AG04450 (cell line): Measurements from ENCODE around the gene ABHD14A. TPM values are rescaled to one million over a fixed set of nuclear protein-coding genes. Genes with fewer than 3 reads are reported as not detected.

ENCODE experiments used
- CTCF ChIA-PET: fragments of 300-600, 350-600 bp; formaldehyde crosslinking; extraction: SDS; loops from one replicate; lab custom pipeline; 2022; ENCODE audit warnings: antibody characterized with exemption, inconsistent platforms; lab: Charles Lee
- POLR2A ChIA-PET: fragments of 350-600 bp; formaldehyde crosslinking; extraction: SDS; loops from one replicate; lab custom pipeline; 2021; ENCODE audit warnings: antibody characterized with exemption, inconsistent platforms; lab: Yijun Ruan, JAX
- DNase-seq: peaks from one replicate; pipeline ENCODE4 v3.0.0-alpha.2; 2011; ENCODE audit warnings: low read depth, low spot score
- H3K27ac ChIP-seq: one replicate; pipeline ENCODE4 v1.5.1; 2012; ENCODE audit warnings: low read depth, low read length, control low read depth
- H3K27me3 ChIP-seq: one replicate; pipeline ENCODE4 v1.6.0; 2012; ENCODE audit warnings: low read length; ENCODE audit not compliant: control insufficient read depth, insufficient read depth
- H3K4me3 ChIP-seq: 2 replicates; pipeline ENCODE4 v1.5.1; 2011; ENCODE audit warnings: mild to moderate bottlenecking, low read depth, low read length, control low read depth
- H3K9me3 ChIP-seq: 2 replicates; pipeline ENCODE4 v1.5.1; 2012; ENCODE audit warnings: low read length; ENCODE audit not compliant: control insufficient read depth, insufficient read depth
- CTCF ChIP-seq: IDR thresholded peaks from 2 replicates; pipeline ENCODE4 v1.5.1; 2011; ENCODE audit warnings: low read depth, low read length, control low read depth, inconsistent platforms
- polyA plus RNA-seq: library from polyadenylated mRNA; depleted of rRNA; stranded (reverse); fragments of >200 nt; gene quantifications from 2 replicates; pipeline ENCODE4 v1.2.3, GENCODE V29; 2011

Gene ABHD14A
- polyA plus RNA-seq, 1 experiment = 8.2 TPM

DNA sequence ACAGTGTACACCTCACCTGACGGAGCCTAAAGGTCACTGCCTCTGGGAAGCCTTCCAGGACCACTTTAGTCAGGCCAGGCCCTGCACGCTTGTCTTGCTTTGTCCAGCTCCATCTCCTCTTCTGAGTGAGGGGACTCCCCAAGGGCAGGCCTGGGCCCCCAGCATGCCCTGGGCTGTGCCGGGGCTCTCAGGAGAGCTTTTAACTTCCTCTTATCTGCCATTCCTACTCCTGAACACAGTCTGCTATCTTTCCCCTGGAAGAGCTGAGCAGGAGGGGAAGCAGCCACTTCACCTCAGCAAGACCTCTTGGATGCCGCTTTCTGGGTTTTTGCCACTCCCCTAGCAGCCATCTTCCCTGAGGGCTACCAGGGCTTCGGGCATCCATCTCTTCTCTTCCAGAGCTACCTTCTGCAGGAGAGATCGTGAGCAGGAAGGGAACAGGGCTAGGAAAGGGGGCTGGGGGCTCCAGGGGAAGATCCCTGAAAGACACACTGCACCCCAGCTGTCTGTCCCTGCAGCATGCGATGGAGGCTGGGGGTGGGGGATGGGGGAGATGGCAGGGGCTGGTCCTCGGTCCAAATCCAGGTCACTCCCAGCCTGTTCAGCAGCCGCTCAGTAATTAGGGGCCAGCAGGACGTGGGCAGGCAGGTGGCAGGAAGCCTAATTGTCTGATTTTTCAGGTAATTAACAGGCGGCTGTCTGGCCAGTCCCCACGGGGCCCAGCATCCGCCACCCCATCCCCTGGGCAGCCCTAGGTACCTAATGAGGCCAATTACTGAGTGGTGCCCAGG, 40.8 kb downstream of the ABHD14A start:
- Histone ChIP-seq H3K4me3 (no peak overlapping the region), H3K27ac (no peak overlapping the region), H3K9me3 (no peaks in the 10 kb centered on the region; the same call in 1 of the 2 replicates), H3K27me3 (no peaks in the 10 kb centered on the region)
- ChIA-PET POLR2A (no interaction called here), CTCF (interaction anchor here (0.8 to 2.3 kb wide), 6 partner anchors 10 to 129 kb away, joined by 3 to 6 read pairs (median 4); no protein-coding TSS in a partner anchor)
- no peak for DNase-seq
- TF ChIP-seq CTCF = no peak

- POLR2A ChIA-PET = no interaction called here
- Histone ChIP-seq H3K27me3 (no peaks in the 10 kb centered on the region), H3K27ac (no peak overlapping the region), H3K4me3 (no peak overlapping the region), H3K9me3 (no peaks in the 10 kb centered on the region; the same call in 1 of the 2 replicates)
- no peak for TF ChIP-seq CTCF
- CTCF ChIA-PET = interaction anchor here (1.4 kb wide), 1 partner anchor 14 kb away, joined by 4 read pairs; no protein-coding TSS in a partner anchor
- DNase-seq = no peak
Measured at GRCh38 chr3:52017586-52017985, 42.7 kb downstream of the ABHD14A start.

DNA sequence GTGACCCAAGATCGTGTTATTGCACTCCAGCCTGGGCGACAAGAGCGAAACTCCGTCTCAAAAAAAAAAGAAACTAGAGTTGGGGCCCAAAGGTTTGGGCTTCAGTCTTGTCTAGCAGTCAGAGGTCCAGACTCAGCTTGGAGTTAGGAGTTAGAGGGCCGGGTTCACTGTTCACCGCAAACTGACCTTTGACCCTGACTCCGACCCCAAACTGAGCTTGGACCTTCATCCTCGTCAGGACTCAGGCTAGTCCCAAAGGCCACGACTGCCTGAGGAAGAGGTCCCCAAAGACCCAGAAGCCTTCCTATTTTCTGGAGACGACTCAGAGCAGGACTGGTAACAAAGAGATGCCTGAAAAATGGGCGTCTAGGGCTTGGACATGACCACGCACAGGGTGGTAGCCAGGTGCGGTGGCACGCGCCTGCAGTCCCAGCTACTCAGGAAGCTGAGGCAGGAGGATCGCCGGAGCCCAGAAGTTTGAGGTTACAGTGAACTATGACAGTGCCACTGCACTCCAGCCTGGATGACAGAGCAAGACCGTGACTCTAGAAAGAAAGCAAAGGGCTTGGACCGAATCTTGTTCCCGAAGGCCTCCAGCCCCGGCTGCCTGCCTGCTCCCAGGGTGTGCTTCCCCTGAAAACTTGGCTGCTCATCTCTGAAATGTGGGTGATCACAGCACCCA, 43.6 kb downstream of the ABHD14A start:
- POLR2A ChIA-PET = no interaction called here
- no peak for TF ChIP-seq CTCF
- Histone ChIP-seq H3K27ac (no peak overlapping the region), H3K9me3 (no peaks in the 10 kb centered on the region; the same call in 1 of the 2 replicates), H3K27me3 (no peaks in the 10 kb centered on the region), H3K4me3 (no peak overlapping the region)
- no peak for DNase-seq
- CTCF ChIA-PET = no interaction called here

GRCh38 chr3:52019352-52020080, 44.7 kb downstream of the ABHD14A start:
- Histone ChIP-seq H3K4me3 (no peak overlapping the region), H3K27ac (no peak overlapping the region), H3K27me3 (no peaks in the 10 kb centered on the region), H3K9me3 (no peaks in the 10 kb centered on the region; the same call in 1 of the 2 replicates)
- DNase-seq = no peak
- CTCF ChIA-PET = no interaction called here
- no peak for TF ChIP-seq CTCF
- POLR2A ChIA-PET = no interaction called here
